Muscle layer of duodenum (tissue), 2 donors: ENCODE data around the gene DMRTA2.

ENCODE experiments used
- H3K27ac ChIP-seq: one replicate; pipeline ENCODE4 v1.7.0; 2013; ENCODE audit warnings: mild to moderate bottlenecking, low read length
- H3K27me3 ChIP-seq: one replicate; pipeline ENCODE4 v1.7.0; 2013; ENCODE audit warnings: low read depth, mild to moderate bottlenecking, control low read depth, low read length
- H3K36me3 ChIP-seq, 2 donors: one replicate each; pipeline ENCODE4 v1.7.0; 2013; ENCODE audit warnings: low read length in 2 of 2, control low read depth in 1 of 2, mild to moderate bottlenecking in 1 of 2; ENCODE audit not compliant: insufficient read depth in 2 of 2, control insufficient read depth in 1 of 2
- H3K4me1 ChIP-seq, 2 donors: one replicate each; pipeline ENCODE4 v1.7.0; 2013; ENCODE audit warnings: low read length in 2 of 2, mild to moderate bottlenecking in 2 of 2, control low read depth in 1 of 2, moderate library complexity in 1 of 2; ENCODE audit not compliant: insufficient read depth in 2 of 2, control insufficient read depth in 1 of 2
- H3K4me3 ChIP-seq, 2 donors: one replicate each; pipeline ENCODE4 v1.7.0; 2013; ENCODE audit warnings: low read length in 2 of 2, low read depth in 1 of 2, mild to moderate bottlenecking in 1 of 2
- H3K9me3 ChIP-seq, 2 donors: one replicate each; pipeline ENCODE4 v1.7.0; 2013; ENCODE audit warnings: low read length in 2 of 2, control low read depth in 1 of 2, mild to moderate bottlenecking in 1 of 2; ENCODE audit not compliant: control insufficient read depth in 1 of 2
- donor health status: healthy.

Gene DMRTA2

DNA sequence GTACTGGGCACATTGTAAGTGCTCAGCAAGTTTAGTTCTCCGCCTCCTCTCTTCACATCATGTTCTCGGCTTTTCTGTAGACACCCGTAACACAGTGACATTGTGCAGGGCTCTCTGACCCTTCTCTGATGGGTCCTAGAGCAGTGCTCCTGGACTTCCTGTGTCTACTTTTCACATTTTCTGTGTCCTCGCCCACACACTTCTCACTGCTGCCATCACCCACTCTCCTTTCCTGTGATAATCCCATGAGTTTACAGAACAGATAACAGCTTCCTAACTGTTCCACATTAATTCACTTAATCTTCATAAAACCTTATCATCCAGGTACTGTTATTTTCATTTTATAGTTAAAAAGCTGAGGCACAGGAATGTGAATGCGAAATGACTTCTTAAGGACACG lies 13.2 kb upstream of the DMRTA2 start:
- Histone ChIP-seq H3K9me3 (no peaks in the 10 kb centered on the region), H3K27me3 (peaks cover 7% of the 10 kb centered on the region), H3K36me3 (peaks cover 8 to 28% of the 10 kb centered on the region in 2 donors), H3K4me1 (no peaks in the 10 kb centered on the region), H3K27ac (no peak overlapping the region), H3K4me3 (no peak overlapping the region)

DNA sequence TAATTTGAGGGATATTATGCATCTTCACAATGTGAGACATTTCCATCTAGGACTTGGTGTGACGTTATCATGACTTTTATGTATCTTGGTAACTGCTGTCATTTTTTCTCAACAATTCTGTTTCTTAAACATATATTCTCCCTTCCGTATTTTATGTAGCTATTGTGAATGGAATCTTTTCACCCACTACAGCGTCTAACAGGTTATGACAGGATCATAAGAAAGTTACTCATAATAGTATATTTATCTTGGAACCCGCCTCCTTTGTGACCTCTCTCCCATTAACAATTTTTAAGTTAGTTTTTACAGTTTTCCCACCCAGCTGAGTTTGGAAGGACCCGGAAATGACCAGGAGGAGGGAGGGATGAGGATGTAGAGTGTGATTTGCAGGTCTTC lies 6.8 kb upstream of the DMRTA2 start:
- peaks cover 3 to 17% of the 10 kb centered on the region in 2 donors for H3K4me1 ChIP-seq
- no peak overlapping the region for H3K4me3 ChIP-seq
- H3K27me3 ChIP-seq = peaks cover 63% of the 10 kb centered on the region
- no peaks in the 10 kb centered on the region for H3K36me3 ChIP-seq
- H3K27ac ChIP-seq = no peak overlapping the region
- no peaks in the 10 kb centered on the region for H3K9me3 ChIP-seq

DNA sequence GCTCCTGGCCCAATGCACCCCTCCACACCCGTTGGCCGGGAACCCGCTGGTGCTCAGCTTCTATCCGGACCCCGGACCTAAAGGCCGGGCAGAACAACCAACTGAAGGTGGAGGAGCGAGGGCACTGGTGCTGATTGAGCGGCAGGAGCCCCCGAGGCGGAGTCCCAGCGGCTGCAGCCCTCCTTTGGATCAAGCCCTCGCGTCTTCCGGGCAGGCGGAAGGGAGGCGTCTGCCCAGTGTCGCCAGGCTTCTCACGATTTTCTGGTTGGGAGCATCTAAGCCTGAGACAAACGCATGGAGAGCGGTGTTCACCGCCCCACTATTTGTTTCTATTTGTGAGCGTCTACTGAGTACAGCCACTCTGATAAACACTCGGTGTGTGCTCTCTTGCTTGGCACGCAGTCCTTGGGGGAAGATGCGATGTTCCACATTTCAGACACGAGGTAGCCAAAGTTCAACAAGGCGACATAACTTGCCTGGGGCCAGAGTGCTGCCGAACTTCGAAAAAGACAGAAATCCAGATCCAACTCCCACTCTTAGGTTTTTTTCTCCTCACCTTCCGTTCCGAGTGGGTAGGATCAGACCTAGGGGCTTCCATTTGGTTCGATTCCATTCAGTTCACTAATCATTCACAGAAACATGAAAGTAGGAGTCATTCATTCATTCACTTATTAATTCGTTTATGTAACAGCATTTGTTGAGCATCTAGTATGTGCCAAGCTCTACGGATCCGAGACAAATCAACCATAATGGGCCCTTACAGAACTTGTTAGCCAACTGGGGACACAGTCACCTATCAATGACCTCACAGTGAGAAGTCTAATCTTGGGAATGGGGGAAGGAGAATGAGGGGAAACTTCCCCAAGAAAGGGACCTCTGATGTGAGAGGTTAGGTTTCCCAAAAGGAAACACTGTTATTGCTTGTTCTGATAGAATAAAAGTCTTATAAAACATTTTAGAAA lies 4.9 kb upstream of the DMRTA2 start:
- H3K9me3 ChIP-seq = no peaks in the 10 kb centered on the region
- no peak overlapping the region for H3K27ac ChIP-seq
- peaks cover 81% of the 10 kb centered on the region for H3K27me3 ChIP-seq
- H3K4me3 ChIP-seq = no peak overlapping the region
- H3K36me3 ChIP-seq = no peaks in the 10 kb centered on the region
- peaks cover 3 to 35% of the 10 kb centered on the region in 2 donors for H3K4me1 ChIP-seq

DNA sequence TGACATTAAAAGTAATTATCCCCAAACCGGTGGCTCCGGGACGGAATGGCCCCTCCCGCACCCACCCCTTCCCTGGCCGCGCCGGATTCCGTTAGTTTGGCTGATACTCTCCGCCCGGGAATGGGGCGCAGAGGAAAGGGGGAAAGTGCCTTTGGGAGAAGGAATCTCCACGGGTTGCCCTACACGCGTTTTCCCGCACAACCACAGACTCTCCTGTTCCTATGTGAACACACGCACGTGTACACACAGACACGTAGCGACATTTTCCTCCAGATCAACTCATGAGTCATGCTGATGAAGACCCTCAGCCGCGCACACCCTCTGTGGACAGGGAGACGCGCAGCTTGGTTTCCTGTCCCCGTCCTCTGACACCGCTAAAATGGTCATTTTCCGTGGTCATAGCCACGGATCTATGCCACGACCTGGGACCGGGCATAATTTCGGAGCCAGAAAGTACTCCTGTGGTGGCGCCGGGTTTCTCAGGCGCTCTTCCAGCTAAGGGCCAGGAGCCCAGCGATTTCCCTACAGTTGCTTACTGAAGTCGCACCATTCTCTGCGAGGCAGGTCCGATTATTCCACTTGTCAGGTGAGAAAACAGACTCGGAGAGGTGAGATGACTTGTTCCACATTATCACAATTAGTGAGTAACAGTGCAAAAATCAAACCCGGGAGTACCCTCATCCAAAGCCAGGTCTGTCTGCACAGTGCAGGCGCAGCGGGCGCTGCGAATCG lies 4.0 kb upstream of the DMRTA2 start:
- Histone ChIP-seq H3K4me1 (peaks cover 3 to 44% of the 10 kb centered on the region in 2 donors), H3K36me3 (no peaks in the 10 kb centered on the region), H3K9me3 (no peaks in the 10 kb centered on the region), H3K27me3 (peaks cover 88% of the 10 kb centered on the region), H3K4me3 (no peak overlapping the region), H3K27ac (no peak overlapping the region)

DNA sequence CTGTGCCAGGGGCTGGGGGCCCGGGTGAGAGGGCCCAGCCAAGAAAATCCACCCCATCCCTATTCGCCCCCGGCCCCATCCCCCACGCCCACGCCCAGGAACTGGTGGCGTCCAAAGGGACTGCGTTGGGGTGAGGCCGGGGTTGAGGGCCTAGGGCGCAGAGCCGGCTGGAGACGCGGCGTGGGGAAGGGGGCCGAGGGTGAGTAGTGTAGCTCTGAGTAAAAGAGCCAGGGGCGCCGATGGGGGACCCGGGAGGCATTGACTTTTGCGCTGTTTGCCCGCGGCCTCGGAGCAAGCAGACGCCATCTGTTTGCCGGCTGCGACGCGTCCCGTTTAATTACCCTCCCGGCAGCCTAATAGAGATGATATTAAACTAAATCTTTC lies 3.5 kb upstream of the DMRTA2 start:
- Histone ChIP-seq H3K36me3 (no peaks in the 10 kb centered on the region), H3K27me3 (peaks cover 91% of the 10 kb centered on the region), H3K4me3 (no peak overlapping the region), H3K27ac (no peak overlapping the region), H3K4me1 (peaks cover 3 to 44% of the 10 kb centered on the region in 2 donors), H3K9me3 (no peaks in the 10 kb centered on the region)

DNA sequence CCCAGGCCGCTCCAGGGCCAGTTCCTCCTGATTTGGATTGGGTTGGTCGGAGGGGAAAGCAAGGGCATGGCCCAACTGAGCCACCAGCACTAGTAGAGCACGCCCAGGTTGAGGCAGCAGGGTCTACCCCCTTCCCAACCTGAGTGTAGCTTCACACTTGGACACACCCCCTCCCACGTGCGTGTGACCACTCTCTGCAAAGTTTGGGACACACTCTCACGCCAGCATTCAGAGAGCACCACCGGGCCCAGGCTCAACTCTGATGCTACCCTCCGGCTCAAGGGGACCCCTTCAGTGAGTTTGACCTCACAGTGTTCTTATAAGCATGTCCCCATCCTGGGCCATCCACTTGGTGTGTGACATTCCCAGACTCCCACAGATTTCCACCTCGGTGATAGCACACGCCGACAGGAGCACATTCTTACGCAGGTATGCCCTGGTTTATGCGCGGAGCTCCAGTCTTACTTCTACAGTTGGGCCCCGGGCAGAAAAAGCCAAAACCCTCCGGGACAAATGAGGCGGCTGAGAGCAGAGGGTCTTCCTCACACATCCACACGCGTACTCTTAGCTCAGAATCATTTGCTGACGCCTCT lies 3.0 kb upstream of the DMRTA2 start:
- Histone ChIP-seq H3K27ac (no peak overlapping the region), H3K36me3 (no peaks in the 10 kb centered on the region), H3K4me3 (no peak overlapping the region), H3K4me1 (peaks cover 3 to 45% of the 10 kb centered on the region in 2 donors), H3K9me3 (no peaks in the 10 kb centered on the region), H3K27me3 (peaks cover 90% of the 10 kb centered on the region)

DNA sequence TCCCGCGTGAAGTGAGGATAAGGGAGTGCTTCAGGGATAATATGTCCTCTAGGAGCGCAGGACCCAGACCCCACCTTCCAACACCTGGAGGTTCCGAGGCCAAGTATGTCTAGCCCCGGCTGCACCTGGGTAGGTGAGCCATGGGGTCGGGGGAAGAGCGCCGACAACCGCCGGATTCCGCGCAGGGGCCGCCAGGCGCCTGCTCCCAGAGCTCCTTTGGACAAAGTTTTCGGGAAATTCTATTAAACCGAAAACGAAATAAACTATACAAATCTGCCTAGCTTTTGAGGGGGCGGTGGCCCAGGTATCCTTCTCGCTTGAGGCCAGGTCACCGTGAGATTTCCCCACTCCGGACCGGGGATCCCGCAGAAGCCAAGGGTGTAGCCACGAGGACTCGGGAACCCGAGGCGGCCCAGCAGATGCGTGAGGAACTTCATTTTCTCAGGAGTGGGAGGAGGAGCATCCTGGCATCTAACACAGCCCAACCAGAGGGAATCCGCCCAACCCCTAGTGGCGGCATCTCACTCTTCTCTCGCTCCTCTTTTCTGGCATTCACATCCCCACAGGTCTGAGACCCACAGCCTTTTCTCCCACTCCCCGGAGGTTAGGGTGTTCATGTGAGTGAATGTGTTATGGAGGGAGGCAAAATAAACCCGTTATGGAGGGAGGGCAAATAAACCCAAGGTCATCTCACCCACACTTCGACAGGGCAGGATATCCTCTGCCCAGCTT lies 2.3 kb upstream of the DMRTA2 start:
- Histone ChIP-seq H3K27me3 (peaks cover 88% of the 10 kb centered on the region), H3K4me1 (peaks cover 3 to 51% of the 10 kb centered on the region in 2 donors), H3K4me3 (peak overlapping the region; percentile 7 to 64), H3K36me3 (no peaks in the 10 kb centered on the region), H3K9me3 (no peaks in the 10 kb centered on the region), H3K27ac (no peak overlapping the region)

DNA sequence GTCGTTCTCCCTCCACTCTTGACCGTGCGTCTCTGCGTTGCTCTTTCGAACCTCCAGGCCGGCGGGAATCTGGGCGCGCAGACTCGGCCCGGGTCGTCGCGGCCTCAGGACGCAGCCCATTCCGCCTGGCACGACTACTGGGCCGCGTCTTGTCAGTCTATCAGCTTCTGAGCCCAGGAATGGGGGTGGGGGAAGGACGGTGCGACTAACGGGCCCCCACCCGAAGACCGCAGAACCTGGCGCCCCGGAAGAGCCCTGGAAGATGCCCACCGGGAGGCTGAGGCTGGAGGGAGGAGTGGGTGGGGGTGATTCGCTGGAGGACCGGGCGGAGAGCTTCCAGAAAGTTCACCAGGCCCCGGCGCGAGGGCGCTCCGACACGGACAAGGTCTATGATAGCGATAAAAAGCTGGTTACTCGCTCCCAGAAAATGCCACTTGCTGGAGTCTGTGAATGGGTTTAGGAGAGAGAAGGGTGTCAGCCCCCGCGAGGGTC lies 1.7 kb upstream of the DMRTA2 start:
- H3K4me3 ChIP-seq = peak overlapping the region; percentile 51 to 64
- no peaks in the 10 kb centered on the region for H3K36me3 ChIP-seq
- H3K4me1 ChIP-seq = peaks cover 3 to 51% of the 10 kb centered on the region in 2 donors
- no peak overlapping the region for H3K27ac ChIP-seq
- no peaks in the 10 kb centered on the region for H3K9me3 ChIP-seq
- peaks cover 89% of the 10 kb centered on the region for H3K27me3 ChIP-seq

DNA sequence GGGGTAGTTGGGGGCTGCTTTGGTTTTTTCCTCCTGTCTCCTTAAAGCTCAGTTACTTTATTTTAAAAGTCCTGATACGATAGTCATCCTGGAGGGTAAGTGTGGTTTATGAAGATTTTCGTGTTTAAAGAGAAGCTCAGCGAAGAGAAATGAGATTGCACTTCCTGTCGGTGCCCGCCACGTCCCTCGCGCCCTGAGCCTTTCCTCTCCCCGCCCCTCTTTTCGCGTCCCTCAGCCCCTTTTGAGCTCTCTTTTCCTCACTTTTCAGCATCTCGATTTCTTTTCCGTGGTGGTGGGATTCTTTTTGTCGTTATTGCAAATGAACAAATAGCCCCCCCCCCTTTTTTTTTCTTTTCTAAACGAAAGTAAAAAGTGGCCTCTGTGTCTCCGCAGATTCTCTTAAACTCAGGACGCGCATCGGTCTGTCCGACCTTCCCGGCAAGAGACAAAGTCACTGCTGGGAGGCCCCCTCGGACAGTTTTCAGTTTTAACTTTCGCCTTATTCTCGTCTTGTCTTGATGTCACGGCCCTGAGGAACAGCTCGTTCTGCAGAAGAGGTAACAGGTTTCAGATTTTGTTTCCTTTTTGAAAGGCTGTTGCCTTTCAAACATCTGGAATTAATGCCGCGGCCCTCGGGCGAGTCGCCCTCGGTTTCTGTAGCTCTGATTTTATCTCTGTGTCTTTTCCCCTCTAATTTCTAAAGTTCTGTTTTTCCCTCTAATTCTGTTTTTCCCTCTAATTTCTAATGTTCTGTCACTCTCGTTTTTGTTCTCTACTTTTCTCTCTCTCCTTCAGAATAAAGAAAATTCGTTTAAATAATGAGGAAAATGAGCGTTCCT lies 1.0 kb upstream of the DMRTA2 start:
- Histone ChIP-seq H3K27ac (no peak overlapping the region), H3K27me3 (peaks cover 95% of the 10 kb centered on the region), H3K36me3 (no peaks in the 10 kb centered on the region), H3K4me1 (peaks cover 3 to 56% of the 10 kb centered on the region in 2 donors), H3K9me3 (no peaks in the 10 kb centered on the region), H3K4me3 (peak overlapping the region; percentile 51 to 64)

DNA sequence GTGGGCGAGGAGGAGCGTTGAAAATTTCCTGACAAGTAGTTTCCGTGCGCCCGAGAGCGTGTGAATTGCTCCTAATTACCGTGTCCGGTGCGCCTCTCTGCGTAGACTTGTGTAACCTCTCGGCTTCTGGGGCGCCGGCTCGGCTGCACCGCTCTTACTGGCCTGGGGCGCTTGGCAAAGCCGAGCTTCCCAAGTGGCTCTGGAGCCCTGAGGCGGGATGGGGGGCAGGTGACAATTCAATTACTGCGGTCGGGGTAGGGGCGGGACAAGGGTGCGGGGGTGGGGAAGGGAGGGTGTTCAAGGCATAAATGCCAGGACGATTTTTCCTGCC lies 392 bp upstream of the DMRTA2 start:
- Histone ChIP-seq H3K27ac (no peak overlapping the region), H3K9me3 (no peaks in the 10 kb centered on the region), H3K36me3 (no peaks in the 10 kb centered on the region), H3K4me1 (peaks cover 3 to 60% of the 10 kb centered on the region in 2 donors), H3K4me3 (peak overlapping the region; percentile 16 to 64), H3K27me3 (peaks cover 90% of the 10 kb centered on the region)
